HG03175 (cell line): ENCODE data around the gene DNM1L.
"Not testable (repeated sequence)": the region's sequence is repeated elsewhere in the genome, so short reads cannot be mapped to it uniquely, and the experiment has no call there.

ENCODE experiments used
- ATAC-seq: cut with Tn5 transposase; IDR thresholded peaks from one replicate; pipeline ENCODE4 v1.9.1; 2021; ENCODE audit warnings: mild to moderate bottlenecking, moderate library complexity; ENCODE audit not compliant: unreplicated experiment

Gene DNM1L

DNA sequence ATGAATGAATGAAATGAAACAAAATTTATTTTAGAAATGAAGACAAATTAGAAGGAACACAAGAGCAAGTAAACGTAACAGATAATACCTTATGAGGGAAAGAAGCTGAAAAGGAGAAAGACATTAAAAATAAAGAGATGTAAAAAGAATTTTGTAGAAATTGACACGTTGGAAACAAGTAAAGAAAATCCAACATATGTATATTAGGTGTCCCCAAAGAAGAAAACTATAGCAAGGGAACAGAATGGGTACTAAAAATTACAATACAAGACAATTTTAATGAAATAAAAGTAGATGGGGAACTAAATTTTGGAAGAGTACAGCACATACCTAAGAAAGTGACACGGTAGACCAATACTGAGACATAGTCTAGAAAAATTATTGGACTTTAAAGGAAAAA, 16.7 kb downstream of the DNM1L start:
- ATAC-seq, result no peak

DNA sequence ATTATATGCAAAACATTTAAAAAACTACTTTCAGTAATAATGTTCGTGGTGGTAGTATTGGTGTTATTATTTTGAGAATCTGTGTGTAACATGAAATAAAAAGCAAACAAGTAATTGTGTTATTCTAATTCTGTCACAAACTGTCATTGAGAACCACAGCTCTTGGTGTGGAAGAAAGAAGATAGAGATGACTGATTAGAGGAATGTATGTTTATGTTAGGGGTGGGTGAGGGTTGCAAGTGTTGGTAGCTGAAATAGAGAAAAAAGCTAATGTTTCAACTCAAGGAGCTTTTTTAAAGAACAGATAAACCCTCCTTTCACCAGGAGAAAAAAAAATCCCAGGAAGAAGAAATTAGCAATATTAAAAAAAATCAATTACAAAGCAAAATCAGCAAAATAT, 18.3 kb downstream of the DNM1L start:
- ATAC-seq, result no peak

DNA sequence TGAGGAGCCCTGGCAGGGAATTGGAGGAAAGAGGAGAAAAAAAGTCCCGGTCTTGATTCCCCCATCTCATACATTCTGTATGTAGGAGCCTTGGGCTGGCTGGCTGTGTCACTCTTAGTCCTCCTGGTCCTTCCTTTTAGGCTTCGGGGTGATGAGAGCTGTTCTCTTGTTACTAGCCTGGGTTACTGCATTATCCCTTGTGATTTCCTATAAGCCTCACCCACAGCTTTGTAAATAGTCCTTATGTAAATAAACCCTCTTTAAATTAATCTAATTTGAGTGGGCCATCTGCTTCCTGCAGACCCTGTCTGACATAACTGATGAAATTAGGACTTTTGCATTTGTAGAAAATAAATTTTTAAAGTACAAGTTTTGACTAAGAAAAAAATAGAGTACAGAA, 19.2 kb downstream of the DNM1L start:
- no peak for ATAC-seq

DNA sequence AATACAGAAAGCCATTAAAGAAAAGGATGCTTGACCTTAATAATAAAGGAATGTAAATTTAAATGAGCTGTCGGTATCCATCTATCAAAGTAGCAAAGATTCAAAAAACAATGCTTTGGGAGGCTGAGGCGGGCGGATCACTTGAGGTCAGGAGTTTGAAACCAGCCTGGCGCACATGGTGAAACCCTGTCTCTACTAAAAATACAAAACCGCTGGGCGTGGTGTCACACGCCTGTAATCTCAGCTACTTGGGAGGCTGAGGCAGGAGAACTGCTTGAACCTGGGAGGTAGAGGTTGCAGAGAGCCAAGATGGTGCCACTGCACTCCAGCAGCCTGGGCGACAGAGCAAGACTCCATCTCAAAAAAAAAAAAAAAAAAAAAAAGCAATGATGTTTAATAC, 20.3 kb downstream of the DNM1L start:
- ATAC-seq, result not testable (repeated sequence)

DNA sequence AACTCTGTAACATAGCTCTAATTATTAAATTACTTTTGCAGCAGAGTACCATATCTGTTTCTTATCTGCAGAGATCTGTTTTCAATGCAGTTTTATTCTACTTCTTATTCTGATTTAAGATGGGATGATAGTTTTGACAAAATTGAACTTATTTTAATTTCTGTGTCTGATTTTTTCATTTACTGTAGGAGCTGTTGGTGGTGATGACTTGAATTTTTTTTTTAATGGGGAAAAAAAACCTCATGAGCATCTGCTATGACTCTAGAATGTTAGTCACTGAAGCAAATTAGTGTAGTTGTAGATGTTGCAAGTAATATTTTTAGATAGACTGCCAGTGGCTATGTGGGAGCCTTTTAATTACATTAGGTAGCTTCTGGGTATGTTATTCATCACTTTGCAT, 23.4 kb downstream of the DNM1L start:
- no peak for ATAC-seq

DNA sequence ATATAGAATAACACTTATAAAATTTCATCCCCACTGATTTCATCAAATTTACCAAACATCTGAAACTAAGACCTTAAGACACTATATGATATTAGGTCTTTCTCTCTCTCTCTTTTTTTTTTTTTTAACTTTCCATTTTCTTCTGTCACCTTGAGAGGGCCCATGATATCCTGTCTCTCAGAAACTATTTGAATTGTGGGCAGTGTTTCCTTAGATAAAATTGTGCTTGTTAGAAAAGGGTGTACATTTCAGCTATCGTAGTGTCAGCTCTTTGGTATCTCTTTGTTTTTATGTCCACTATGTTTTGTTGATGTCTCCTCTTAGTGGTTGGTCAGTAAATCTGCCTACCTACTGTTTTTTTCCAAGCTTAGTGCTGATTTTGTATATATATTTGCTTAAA, 23.8 kb downstream of the DNM1L start:
- no peak for ATAC-seq

DNA sequence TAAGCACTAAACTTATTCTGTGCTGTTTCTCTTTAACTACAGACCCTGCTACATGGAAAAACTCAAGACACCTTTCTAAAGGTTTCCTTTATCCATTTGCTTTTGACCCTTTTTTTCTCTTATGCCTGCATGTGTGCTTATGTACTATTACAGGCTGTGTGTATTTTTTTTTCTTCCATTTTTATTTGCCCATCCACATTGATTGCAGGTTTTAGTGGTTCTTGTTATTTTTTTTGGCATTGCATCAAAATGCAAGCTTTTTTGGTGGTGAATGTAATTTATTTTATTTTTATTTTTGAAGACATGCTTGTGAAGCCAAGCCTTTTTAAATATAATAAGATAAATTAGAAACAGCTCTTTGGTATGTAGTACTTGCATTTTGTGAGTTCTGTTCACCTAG, 26.7 kb downstream of the DNM1L start:
- no peak for ATAC-seq

DNA sequence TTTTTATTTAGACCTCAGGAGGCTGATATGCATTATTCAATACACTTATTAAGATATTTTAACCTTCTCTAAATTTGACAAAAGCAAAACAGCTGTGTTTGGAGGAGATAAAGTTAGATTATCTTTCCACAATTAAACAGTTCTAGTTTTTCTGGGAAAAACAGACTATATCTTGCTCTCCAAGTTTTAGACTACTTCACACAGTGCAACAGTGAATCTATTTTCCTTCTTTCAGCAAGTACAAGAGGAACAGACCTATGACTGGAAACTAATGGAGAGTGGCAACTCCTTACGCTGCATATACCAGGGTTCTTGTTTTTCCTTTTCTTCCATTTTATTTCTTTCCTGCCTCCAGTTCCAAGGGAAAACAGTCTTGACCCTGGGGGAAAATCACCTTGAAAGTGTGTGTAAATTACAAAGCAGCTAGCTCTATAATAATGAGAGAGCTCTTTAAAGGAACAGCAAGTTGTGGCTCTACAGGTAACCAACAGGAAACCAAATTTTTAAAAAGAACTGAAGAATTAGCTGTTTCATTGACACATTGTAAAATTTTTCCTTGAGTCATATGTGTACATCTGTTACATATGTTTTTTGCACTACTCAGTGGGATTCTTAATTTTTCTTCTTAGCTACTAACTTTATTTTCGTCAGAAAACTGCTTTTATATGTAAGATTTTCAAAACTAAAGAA, 27.4 kb downstream of the DNM1L start:
- no peak for ATAC-seq

DNA sequence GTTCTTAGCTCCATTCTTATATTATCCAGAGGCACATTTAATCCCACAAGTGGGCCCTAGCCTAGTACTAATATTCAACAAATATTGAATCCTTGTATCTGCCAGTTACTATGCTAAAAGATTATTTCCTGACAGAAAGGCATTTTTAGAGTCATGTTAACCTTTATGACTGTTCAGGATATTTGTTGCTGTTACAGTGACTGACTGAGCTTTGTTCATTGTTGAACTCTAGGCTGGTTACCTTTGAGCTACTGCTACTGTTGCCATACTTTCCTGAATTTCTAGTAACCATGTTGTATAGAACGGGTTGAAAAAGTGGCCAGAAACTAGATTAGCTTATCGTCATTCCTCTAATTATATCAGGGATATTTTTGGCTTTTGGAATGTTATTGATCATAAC, 29.8 kb downstream of the DNM1L start:
- ATAC-seq, result no peak

DNA sequence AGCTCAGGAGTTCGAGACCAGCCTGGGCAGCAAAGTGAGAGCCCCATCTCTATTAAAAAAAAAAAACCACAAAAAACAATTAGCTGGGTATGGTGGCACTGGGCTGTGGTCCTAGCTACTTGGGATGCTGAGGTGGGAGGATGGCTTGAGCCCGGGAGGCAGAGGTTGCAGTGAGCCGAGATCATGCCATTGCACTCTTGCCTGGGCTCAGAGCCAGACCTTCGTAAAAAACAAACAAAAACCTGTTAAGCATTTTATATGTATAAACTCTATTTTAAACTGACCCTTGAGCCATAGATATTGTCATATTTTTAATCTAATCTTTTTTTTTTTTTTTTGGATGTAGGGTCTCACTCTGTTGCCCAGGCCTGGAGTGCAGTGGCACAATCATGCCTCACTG, 35.7 kb downstream of the DNM1L start:
- ATAC-seq, result no peak

DNA sequence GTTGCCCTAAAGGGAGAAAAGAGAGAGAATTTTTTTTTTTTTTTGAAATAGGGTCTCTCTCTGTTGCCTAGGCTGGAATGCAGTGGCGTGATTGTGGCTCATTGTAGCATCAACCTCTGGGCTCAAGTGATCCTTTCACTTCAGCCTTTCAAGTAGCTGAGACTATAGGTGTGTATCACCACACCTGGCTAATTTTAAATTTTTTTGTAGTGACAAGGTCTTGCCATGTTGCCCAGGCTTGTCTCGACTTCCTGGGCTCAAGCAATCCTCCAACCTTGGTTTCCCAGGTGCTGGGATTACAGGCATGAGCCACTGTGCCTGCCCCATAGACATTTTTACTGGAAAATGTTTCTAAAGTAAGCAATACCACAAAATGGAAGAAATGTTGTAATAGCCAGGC, 39.8 kb downstream of the DNM1L start:
- ATAC-seq, result no peak

DNA sequence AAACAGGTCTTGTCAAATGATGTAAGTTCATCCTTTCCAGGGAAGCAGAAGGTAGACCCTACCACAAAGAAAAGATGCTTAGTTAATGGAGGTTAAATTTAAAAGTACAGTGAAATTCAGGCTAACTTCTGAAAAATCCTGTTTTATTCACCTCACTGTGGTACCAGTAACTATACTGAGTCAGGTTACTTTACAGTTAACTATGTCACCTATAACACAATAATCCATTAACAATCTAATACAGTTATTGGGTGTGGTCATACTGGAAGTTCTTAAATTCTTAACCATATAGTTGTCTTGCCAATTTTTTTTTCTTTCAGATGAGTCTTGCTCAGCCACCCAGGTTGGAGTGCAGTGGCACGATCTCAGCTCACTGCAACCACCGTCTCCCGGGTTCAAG, 46.2 kb downstream of the DNM1L start:
- not testable (repeated sequence) for ATAC-seq

DNA sequence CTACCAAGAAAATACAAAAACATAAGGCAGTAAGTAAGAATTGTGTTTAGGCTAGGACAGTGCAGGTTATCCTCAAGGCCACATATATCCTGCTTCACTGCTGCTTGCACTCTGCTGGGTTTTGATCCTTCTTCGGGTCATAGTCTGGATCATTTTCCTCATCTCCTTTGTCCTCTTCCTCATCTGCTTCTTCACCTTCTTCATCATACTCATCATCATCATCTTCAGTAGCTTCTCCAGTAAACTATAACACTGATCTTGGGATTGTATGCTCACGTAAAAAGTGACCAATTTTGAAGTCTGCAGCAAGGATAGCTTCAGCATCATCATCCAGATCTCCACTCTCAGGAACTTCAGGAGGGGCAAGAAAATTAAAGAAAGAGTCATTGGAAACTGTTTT, 47.2 kb downstream of the DNM1L start:
- no peak for ATAC-seq

DNA sequence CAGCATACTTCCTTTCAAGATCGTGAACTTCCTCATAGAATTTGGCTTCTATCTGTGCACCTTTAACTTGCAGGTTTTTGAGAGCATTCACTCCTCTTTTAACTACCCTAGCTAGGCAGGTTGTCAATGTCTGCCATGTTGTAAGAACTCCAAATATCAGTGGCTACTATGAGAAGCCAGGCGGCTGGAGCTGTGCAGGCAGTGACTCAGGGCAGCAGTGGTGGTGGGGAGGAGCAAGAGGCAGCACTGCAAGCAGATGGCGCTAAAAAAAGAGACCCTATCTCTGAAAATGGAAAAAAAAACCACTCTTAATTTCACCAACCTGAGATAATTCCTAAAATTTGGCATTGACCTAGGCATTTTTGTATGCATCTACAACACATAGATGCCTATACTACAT, 48.1 kb downstream of the DNM1L start:
- no peak for ATAC-seq

DNA sequence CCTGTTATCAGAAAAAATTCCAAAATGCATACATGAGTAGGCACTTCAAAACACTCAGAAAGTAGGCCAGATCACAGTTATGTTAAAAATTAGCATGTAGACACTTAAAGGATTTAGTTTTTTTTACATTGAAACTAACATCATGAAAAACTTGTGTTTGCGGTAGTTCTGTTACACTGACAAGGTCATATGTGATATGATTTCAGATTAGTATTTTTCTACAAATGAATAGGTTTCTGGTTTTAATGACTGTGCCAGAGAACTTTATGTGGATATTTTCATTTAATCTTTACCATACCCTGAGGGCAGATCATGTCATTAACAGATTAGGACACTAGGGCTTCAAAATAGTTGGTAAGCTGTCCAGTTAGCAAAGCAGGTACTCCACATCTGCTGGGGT, 55.9 kb downstream of the DNM1L start:
- no peak for ATAC-seq

DNA sequence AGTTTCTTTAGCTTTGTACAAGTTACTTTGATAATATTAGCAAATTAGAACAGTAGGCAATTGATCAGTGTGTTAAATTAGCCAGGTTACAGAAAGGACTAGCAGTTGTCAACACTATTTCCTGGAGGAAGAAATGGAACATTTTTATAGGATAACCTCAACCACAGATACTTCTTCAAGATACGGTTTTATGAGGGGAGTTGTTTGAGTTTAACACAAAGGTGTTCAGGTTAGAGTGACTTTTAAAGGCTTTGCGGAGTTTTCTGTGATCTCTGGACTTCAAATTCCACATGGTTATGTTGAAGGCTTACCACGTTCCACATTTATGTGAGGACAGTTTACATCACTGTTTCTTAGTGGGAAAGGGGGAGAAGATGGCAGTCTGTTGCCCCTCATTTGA, 57.3 kb downstream of the DNM1L start:
- ATAC-seq, result no peak

DNA sequence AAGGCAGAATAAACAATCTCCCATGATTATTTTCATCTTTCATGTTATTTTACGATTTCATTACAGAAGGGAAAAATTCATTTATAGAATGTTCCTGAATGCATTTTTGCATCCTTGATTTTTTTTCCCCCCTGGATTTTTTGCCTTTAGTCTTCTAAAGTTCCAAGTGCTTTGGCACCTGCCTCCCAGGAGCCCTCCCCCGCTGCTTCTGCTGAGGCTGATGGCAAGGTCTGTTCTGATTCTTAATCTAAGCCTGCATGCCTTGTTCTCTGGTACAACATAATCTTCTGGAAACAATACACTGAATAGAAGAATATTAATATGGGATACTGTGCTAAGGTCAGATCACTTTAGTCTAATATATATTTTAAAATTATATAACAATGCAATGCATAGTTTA, 58.6 kb downstream of the DNM1L start:
- no peak for ATAC-seq

DNA sequence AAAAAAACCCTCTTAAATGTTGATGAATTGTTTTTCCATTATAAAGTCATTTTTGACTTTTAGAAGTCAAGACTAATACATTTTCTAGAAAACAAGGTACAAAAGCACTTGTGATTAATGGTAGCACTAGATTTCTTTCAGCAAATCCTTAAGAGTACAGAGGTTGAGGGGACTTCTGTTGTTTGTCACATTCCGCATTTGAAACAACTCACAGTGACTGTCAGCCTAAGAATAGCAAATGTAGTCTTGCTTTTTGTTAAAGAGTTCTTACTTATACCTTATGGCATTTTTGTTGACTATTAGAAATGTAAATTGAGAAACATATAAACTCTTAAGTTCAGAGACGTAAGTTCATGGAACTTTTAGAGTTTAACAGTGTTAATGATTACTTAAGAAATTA, 60.2 kb downstream of the DNM1L start:
- ATAC-seq, result no peak

DNA sequence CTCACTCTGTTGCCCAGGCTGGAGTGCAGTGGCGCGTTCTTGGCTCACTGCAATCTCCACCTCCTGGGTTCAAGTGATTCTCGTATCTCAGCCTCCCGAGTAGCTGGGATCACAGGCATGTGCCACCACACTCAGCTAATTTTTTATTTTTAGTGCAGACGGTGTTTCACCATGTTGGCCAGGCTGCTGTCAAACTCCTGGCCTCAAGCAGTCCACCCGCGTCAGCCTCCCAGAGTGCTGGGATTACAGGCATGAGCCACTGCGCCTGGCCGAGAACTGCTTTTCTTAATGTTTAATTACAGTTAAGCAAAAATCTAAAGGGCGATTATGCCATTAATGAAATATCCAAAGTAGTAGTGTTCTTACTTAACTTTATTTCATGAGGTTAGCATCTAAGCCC, 63.0 kb downstream of the DNM1L start:
- ATAC-seq, result no peak

DNA sequence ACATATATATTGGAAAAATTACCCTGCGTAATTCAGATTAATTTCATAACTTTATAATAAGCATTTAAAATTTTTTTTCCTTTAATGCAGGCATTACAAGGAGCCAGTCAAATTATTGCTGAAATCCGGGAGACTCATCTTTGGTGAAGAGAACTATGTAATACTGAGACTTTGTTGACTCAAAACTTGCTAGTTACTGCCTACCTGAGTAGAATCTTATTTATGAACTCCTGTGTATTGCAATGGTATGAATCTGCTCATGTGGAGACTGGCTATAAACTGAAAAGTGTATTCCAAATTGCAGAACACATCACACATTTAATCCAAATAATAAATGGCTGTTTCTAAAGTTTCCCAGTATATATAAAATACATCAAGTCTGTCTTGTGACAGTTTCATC, 64.2 kb downstream of the DNM1L start:
- ATAC-seq, result no peak

DNA sequence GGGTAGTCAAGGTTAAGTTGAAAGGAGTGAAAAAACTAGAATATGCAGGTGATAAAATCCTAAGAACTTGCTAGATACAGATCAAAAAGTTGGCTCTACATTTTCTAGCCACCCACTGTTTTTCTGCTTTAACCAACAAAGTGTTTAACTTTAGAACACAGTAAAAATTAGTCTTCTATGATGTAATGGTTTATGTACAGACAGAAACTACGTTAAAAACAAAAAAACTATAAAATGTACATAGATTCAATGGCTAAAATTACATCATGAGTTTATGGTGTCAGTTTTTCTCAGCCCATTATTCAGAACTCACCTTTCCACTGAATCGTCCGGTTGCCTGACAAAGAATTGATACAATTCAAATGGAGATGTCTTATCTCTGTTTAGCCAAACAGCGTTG, 74.5 kb downstream of the DNM1L start:
- ATAC-seq, result no peak

DNA sequence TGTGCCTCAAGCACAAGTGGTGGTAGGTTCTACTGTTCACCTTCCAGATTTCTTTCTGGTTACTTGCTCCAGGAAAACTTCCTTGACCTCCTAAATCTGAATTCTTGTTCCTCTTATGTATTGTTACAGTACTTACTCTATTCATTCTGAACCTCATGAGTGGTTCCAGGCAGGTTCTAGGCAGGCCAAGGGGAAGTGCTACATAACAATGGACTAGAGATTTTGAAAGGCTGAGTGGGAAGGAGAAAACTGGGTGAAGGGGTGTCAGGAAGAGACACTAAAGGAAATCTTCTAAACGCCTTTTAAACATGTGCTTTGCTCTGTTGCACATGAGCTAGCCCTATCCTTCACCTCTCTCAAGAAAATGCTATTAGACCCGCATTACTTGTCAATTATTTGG, 75.0 kb downstream of the DNM1L start:
- ATAC-seq, result no peak

DNA sequence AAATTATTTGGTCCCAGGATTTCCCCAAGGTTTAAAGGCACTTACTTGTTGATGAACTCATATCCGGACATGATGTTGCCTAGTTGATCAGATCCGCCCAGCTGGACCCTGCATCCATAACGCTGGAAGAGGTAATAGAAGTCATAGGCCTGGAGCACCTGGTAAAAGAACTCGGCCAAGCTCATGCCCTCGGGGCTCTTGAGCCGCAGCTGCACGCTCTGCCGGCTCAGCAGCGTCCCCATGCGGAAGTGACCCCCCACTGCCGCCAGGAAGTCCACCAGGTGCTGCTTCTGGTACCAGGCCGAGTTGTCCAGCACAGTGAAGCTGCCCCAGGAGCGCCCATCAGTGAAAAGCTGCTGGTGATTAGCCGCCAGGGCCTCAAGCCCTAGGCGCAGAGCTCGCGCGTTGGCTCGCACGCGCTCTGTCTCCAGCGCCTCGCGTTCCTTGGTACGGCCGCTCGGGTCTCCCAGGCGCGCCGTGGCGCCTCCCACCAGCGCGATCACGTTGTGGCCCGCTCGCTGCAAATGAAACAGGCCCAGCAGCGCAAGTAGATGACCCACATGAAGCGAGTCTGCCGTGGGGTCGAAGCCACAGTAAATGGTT, 76.1 kb downstream of the DNM1L start:
- peak; percentile 75 for ATAC-seq
